Hypothalamus (tissue), 51 donors: ENCODE data around the gene NHLH1.

Experiments used
- DNase-seq, 51 donors: peaks; one replicate each; lab custom pipeline; 2025; lab: John Stamatoyannopoulos, UW

NHLH1 gene

GRCh38 chr1:160357286-160358002 lies 9.4 kb upstream of the NHLH1 start:
- peak in 1 of 51 donors; percentile 11 for DNase-seq

- no peak for DNase-seq
Measured at GRCh38 chr1:160358073-160358472, 8.8 kb upstream of the NHLH1 start.

- DNase-seq, result no peak
Measured at GRCh38 chr1:160359559-160360226, 7.2 kb upstream of the NHLH1 start.

GRCh38 chr1:160360227-160360695 lies 6.6 kb upstream of the NHLH1 start:
- no peak for DNase-seq

GRCh38 chr1:160361199-160361598 lies 5.7 kb upstream of the NHLH1 start:
- no peak for DNase-seq

- no peak for DNase-seq
Measured at GRCh38 chr1:160361814-160362167, 5.1 kb upstream of the NHLH1 start.

GRCh38 chr1:160362168-160362957 lies 4.5 kb upstream of the NHLH1 start:
- DNase-seq, result no peak

- no peak for DNase-seq
Measured at GRCh38 chr1:160363010-160363409, 3.9 kb upstream of the NHLH1 start.

GRCh38 chr1:160363951-160364735 lies 2.7 kb upstream of the NHLH1 start:
- DNase-seq, result no peak

GRCh38 chr1:160365325-160365724 lies 1.5 kb upstream of the NHLH1 start:
- DNase-seq, result no peak

- DNase-seq, result no peak
Measured at GRCh38 chr1:160367516-160367900, 637 bp downstream of the NHLH1 start.

- DNase-seq, result no peak
Measured at GRCh38 chr1:160367934-160368923, 1.4 kb downstream of the NHLH1 start.

GRCh38 chr1:160369087-160369486 lies 2.2 kb downstream of the NHLH1 start:
- no peak for DNase-seq

- DNase-seq, result no peak
Measured at GRCh38 chr1:160370561-160371345, 3.9 kb downstream of the NHLH1 start.

GRCh38 chr1:160371346-160371631 lies 4.4 kb downstream of the NHLH1 start:
- DNase-seq, result no peak

- DNase-seq, result peak in 3 of 51 donors; percentile 4 to 12 (median 11)
Measured at GRCh38 chr1:160371756-160372155, 4.9 kb downstream of the NHLH1 start.

GRCh38 chr1:160373696-160374095 lies 6.8 kb downstream of the NHLH1 start:
- no peak for DNase-seq

- DNase-seq, result peak in 4 of 51 donors; percentile 5 to 11 (median 8)
Measured at GRCh38 chr1:160374306-160375110, 7.6 kb downstream of the NHLH1 start.
